Neural progenitor cell (in vitro differentiated cells): ENCODE results near the gene FFAR3.

Experiments used
- EZH2 ChIP-seq: fragments of 200-600 bp; sonication (generic); IDR thresholded peaks from 2 replicates; pipeline ENCODE4 v1.6.1; 2017; ENCODE audit warnings: antibody characterized with exemption, mild to moderate bottlenecking, moderate library complexity
- EZH2phosphoT487 ChIP-seq: fragments of 200-600 bp; sonication (generic); IDR thresholded peaks from 2 replicates; pipeline ENCODE4 v1.6.1; 2017; ENCODE audit warnings: antibody characterized with exemption
- TF ChIP-seq, protein P1 (sequence below): fragments of 200-600 bp; sonication (generic); IDR thresholded peaks from 2 replicates; pipeline ENCODE4 v1.5.1; 2017; ENCODE audit warnings: antibody characterized with exemption, mild to moderate bottlenecking

DNA sequence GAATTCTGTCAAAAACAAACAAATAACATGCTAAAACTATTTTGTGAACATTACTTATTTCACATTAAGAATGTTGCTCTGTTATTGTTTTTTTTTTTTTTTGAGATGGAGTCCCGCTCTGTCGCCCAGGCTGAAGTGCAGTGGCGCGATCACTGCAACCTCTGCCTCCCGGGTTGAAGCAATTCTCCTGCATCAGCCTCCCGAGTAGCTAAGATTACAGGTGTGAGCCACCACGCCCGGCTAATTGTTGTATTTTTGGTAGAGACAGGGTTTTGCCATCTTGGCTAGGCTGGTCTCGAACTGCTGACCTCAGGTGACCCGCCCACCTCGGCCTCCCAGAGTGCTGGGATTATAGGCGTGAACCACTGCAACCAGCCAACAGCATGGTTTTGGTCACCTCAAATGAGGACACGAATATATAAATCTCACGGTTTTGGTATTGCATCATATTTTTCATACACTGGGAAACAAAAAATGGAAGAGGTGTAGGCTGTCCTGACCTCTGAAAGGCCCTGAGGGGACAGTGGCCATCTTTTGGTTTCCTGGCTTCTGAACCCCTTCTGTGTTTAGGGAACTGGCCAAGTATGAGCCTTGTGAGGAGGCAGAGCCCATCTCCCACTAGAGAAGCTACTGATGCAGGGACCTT is 38.1 kb downstream of the FFAR3 start:
- TF ChIP-seq, protein P1, sequence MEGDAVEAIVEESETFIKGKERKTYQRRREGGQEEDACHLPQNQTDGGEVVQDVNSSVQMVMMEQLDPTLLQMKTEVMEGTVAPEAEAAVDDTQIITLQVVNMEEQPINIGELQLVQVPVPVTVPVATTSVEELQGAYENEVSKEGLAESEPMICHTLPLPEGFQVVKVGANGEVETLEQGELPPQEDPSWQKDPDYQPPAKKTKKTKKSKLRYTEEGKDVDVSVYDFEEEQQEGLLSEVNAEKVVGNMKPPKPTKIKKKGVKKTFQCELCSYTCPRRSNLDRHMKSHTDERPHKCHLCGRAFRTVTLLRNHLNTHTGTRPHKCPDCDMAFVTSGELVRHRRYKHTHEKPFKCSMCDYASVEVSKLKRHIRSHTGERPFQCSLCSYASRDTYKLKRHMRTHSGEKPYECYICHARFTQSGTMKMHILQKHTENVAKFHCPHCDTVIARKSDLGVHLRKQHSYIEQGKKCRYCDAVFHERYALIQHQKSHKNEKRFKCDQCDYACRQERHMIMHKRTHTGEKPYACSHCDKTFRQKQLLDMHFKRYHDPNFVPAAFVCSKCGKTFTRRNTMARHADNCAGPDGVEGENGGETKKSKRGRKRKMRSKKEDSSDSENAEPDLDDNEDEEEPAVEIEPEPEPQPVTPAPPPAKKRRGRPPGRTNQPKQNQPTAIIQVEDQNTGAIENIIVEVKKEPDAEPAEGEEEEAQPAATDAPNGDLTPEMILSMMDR: no peak
- no peak for TF ChIP-seq EZH2
- no peak for TF ChIP-seq EZH2phosphoT487
